ENCODE results near the gene BCAS3.

Gene BCAS3

GRCh38 chr17:61235001-61235826 is 557.6 kb downstream of the BCAS3 start:
- H3K4me2 ChIP-seq, result no peak overlapping the region
- H3K27me3 ChIP-seq (ENCODE audit: insufficient read depth, low read depth), result no peaks in the 10 kb centered on the region
- no peaks in the 10 kb centered on the region for H4K20me1 ChIP-seq (ENCODE audit: insufficient read depth)
- TF ChIP-seq, protein P1, sequence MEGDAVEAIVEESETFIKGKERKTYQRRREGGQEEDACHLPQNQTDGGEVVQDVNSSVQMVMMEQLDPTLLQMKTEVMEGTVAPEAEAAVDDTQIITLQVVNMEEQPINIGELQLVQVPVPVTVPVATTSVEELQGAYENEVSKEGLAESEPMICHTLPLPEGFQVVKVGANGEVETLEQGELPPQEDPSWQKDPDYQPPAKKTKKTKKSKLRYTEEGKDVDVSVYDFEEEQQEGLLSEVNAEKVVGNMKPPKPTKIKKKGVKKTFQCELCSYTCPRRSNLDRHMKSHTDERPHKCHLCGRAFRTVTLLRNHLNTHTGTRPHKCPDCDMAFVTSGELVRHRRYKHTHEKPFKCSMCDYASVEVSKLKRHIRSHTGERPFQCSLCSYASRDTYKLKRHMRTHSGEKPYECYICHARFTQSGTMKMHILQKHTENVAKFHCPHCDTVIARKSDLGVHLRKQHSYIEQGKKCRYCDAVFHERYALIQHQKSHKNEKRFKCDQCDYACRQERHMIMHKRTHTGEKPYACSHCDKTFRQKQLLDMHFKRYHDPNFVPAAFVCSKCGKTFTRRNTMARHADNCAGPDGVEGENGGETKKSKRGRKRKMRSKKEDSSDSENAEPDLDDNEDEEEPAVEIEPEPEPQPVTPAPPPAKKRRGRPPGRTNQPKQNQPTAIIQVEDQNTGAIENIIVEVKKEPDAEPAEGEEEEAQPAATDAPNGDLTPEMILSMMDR (conservative IDR thresholded peaks at IDR 0.05; ENCODE audit: low read depth, low read length), result no peak
- no peak overlapping the region for H3K4me3 ChIP-seq (IDR thresholded peaks at IDR 0.05; ENCODE audit: insufficient read depth, low read depth, low read length)
- no peaks in the 10 kb centered on the region for H3K36me3 ChIP-seq (ENCODE audit: insufficient read depth)
- H2AFZ ChIP-seq (ENCODE audit: low read depth), result no peak overlapping the region
- no peak overlapping the region for H3K27ac ChIP-seq
- no peaks in the 10 kb centered on the region for H3K79me2 ChIP-seq (ENCODE audit: insufficient read depth, low read depth)
- H3K9ac ChIP-seq, result no peak overlapping the region
- peaks cover 32% of the 10 kb centered on the region for H3K4me1 ChIP-seq (ENCODE audit: low read depth, poor library complexity, severe bottlenecking)

DNA sequence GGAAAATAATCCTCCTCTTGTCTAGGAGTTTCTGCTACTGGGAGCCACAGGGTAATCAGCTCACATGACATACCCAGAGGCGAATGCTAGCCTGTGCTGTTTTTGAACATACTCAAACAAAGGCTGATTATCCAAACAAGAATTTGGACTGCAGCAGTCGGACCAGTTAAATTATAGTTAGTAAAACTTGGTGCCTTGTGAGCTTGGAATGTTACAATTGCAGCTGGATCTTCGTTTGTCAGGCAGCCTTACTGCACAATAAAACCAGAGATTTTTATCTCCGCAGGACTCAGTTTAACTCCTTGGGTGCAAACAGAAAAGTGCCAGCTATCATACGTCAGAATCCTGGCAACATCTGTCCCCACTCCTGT is 558.2 kb downstream of the BCAS3 start:
- Histone ChIP-seq H3K4me2 (no peak overlapping the region), H3K9ac (no peak overlapping the region), H2AFZ (ENCODE audit: low read depth) (no peak overlapping the region), H3K27me3 (ENCODE audit: insufficient read depth, low read depth) (no peaks in the 10 kb centered on the region), H3K4me1 (ENCODE audit: low read depth, poor library complexity, severe bottlenecking) (peaks cover 26% of the 10 kb centered on the region), H4K20me1 (ENCODE audit: insufficient read depth) (no peaks in the 10 kb centered on the region), H3K79me2 (ENCODE audit: insufficient read depth, low read depth) (no peaks in the 10 kb centered on the region), H3K27ac (no peak overlapping the region), H3K36me3 (ENCODE audit: insufficient read depth) (no peaks in the 10 kb centered on the region), H3K4me3 (IDR thresholded peaks at IDR 0.05; ENCODE audit: insufficient read depth, low read depth, low read length) (no peak overlapping the region)
- TF ChIP-seq, protein P1 (conservative IDR thresholded peaks at IDR 0.05; ENCODE audit: low read depth, low read length), result no peak

- Histone ChIP-seq H2AFZ (ENCODE audit: low read depth) (no peak overlapping the region), H3K27ac (no peak overlapping the region), H3K36me3 (ENCODE audit: insufficient read depth) (no peaks in the 10 kb centered on the region), H3K4me3 (IDR thresholded peaks at IDR 0.05; ENCODE audit: insufficient read depth, low read depth, low read length) (no peak overlapping the region), H3K27me3 (ENCODE audit: insufficient read depth, low read depth) (no peaks in the 10 kb centered on the region), H3K4me1 (ENCODE audit: low read depth, poor library complexity, severe bottlenecking) (peaks cover 17% of the 10 kb centered on the region), H3K79me2 (ENCODE audit: insufficient read depth, low read depth) (no peaks in the 10 kb centered on the region), H3K4me2 (no peak overlapping the region), H3K9ac (no peak overlapping the region), H4K20me1 (ENCODE audit: insufficient read depth) (no peaks in the 10 kb centered on the region)
- TF ChIP-seq, protein P1 (conservative IDR thresholded peaks at IDR 0.05; ENCODE audit: low read depth, low read length), result no peak
Measured at GRCh38 chr17:61237275-61237674, 559.6 kb downstream of the BCAS3 start.

DNA sequence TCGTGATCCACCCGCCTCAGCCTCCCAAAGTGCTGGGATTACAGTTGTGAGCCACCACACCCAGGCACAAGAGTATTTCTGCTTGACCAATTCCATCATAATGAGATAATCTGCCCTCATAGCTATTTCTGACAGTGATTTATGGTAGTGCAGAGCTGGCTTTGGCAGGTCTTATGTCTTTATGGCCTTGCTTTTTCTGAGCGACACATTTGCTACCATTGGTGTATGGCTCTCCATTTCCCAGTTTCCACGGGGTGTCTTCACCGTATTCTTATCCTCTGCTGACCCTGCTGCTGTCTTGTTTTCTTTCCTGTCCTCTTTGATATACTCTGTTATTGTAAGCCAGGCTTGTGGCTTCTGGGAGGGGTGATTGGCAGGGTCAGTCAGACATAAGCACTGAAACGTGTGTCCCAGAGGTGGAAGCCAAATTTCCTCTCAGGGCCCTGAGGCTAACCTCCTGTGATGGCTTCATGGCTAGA is 560.8 kb downstream of the BCAS3 start:
- H3K27me3 ChIP-seq (ENCODE audit: insufficient read depth, low read depth), result no peaks in the 10 kb centered on the region
- H3K36me3 ChIP-seq (ENCODE audit: insufficient read depth), result no peaks in the 10 kb centered on the region
- TF ChIP-seq, protein P1 (conservative IDR thresholded peaks at IDR 0.05; ENCODE audit: low read depth, low read length), result no peak
- H2AFZ ChIP-seq (ENCODE audit: low read depth), result no peak overlapping the region
- H3K27ac ChIP-seq, result no peak overlapping the region
- H3K4me3 ChIP-seq (IDR thresholded peaks at IDR 0.05; ENCODE audit: insufficient read depth, low read depth, low read length), result no peak overlapping the region
- no peak overlapping the region for H3K4me2 ChIP-seq
- no peak overlapping the region for H3K9ac ChIP-seq
- no peaks in the 10 kb centered on the region for H3K79me2 ChIP-seq (ENCODE audit: insufficient read depth, low read depth)
- H3K4me1 ChIP-seq (ENCODE audit: low read depth, poor library complexity, severe bottlenecking), result peaks cover 17% of the 10 kb centered on the region
- H4K20me1 ChIP-seq (ENCODE audit: insufficient read depth), result no peaks in the 10 kb centered on the region

Data from KMS-11 (cell line).